ENCODE measurements around the gene DOK5. TPM values are rescaled to one million over a fixed set of nuclear protein-coding genes. Genes with fewer than 3 reads are reported as not detected.

The DOK5 gene
- total RNA-seq, 2 experiments from 2014 or later = not detected

GRCh38 chr20:54601831-54602515 is 126.6 kb downstream of the DOK5 start:
- DNase-seq = no peak
- POLR2A ChIA-PET = no interaction called here
- Mint-ChIP-seq H3K36me3 (no peaks in the 10 kb centered on the region), H3K4me1 (no peaks in the 10 kb centered on the region), H3K27me3 (no peaks in the 10 kb centered on the region), H3K4me3 (no peak overlapping the region), H3K27ac (no peak overlapping the region), H3K9me3 (peaks cover 3% of the 10 kb centered on the region)
- no peak for ATAC-seq (ENCODE audit: low read depth)

GRCh38 chr20:54605319-54605718 is 129.9 kb downstream of the DOK5 start:
- H3K4me1 Mint-ChIP-seq = no peaks in the 10 kb centered on the region
- DNase-seq = no peak
- H3K36me3 Mint-ChIP-seq = no peaks in the 10 kb centered on the region
- H3K27ac Mint-ChIP-seq = no peak overlapping the region
- POLR2A ChIA-PET = no interaction called here
- no peaks in the 10 kb centered on the region for H3K9me3 Mint-ChIP-seq
- ATAC-seq (ENCODE audit: low read depth) = no peak
- H3K27me3 Mint-ChIP-seq = no peaks in the 10 kb centered on the region
- H3K4me3 Mint-ChIP-seq = no peak overlapping the region

- Mint-ChIP-seq H3K27ac (no peak overlapping the region), H3K4me1 (no peaks in the 10 kb centered on the region), H3K27me3 (no peaks in the 10 kb centered on the region), H3K36me3 (no peaks in the 10 kb centered on the region), H3K9me3 (no peaks in the 10 kb centered on the region), H3K4me3 (no peak overlapping the region)
- POLR2A ChIA-PET = no interaction called here
- ATAC-seq (ENCODE audit: low read depth) (no peak), DNase-seq (no peak)
These were observed 131.0 kb downstream of the DOK5 start for GRCh38 chr20:54606380-54606779.

- no peak overlapping the region for H3K27ac Mint-ChIP-seq
- no peaks in the 10 kb centered on the region for H3K36me3 Mint-ChIP-seq
- no peak overlapping the region for H3K4me3 Mint-ChIP-seq
- ATAC-seq (ENCODE audit: low read depth) (no peak), DNase-seq (no peak)
- H3K4me1 Mint-ChIP-seq = no peaks in the 10 kb centered on the region
- H3K9me3 Mint-ChIP-seq = no peaks in the 10 kb centered on the region
- no peaks in the 10 kb centered on the region for H3K27me3 Mint-ChIP-seq
- POLR2A ChIA-PET = no interaction called here
These were observed 132.8 kb downstream of the DOK5 start for GRCh38 chr20:54608039-54608745.

GRCh38 chr20:54608943-54609342 is 133.6 kb downstream of the DOK5 start:
- Mint-ChIP-seq H3K4me1 (no peaks in the 10 kb centered on the region), H3K27me3 (no peaks in the 10 kb centered on the region), H3K4me3 (no peak overlapping the region), H3K9me3 (no peaks in the 10 kb centered on the region), H3K36me3 (no peaks in the 10 kb centered on the region), H3K27ac (no peak overlapping the region)
- no peak for DNase-seq
- POLR2A ChIA-PET = no interaction called here
- ATAC-seq (ENCODE audit: low read depth) = no peak

GRCh38 chr20:54611708-54612412 is 136.5 kb downstream of the DOK5 start:
- Mint-ChIP-seq H3K27me3 (no peaks in the 10 kb centered on the region), H3K9me3 (no peaks in the 10 kb centered on the region), H3K4me3 (no peak overlapping the region), H3K36me3 (no peaks in the 10 kb centered on the region), H3K27ac (no peak overlapping the region), H3K4me1 (no peaks in the 10 kb centered on the region)
- no peak for ATAC-seq (ENCODE audit: low read depth)
- POLR2A ChIA-PET = no interaction called here
- DNase-seq = no peak

- no peak overlapping the region for H3K4me3 Mint-ChIP-seq
- no peaks in the 10 kb centered on the region for H3K4me1 Mint-ChIP-seq
- ATAC-seq (ENCODE audit: low read depth) = no peak
- POLR2A ChIA-PET = no interaction called here
- H3K36me3 Mint-ChIP-seq = no peaks in the 10 kb centered on the region
- H3K9me3 Mint-ChIP-seq = no peaks in the 10 kb centered on the region
- no peak overlapping the region for H3K27ac Mint-ChIP-seq
- H3K27me3 Mint-ChIP-seq = peaks cover 2% of the 10 kb centered on the region
- DNase-seq = no peak
These were observed 143.0 kb downstream of the DOK5 start for GRCh38 chr20:54618412-54618811.

GRCh38 chr20:54619181-54619580 is 143.8 kb downstream of the DOK5 start:
- Mint-ChIP-seq H3K9me3 (no peaks in the 10 kb centered on the region), H3K4me1 (no peaks in the 10 kb centered on the region)
- POLR2A ChIA-PET = no interaction called here

GRCh38 chr20:54619682-54620081 is 144.3 kb downstream of the DOK5 start:
- DNase-seq (no peak), ATAC-seq (ENCODE audit: low read depth) (no peak)
- Mint-ChIP-seq H3K36me3 (no peaks in the 10 kb centered on the region), H3K4me1 (no peaks in the 10 kb centered on the region), H3K27ac (no peak overlapping the region), H3K9me3 (no peaks in the 10 kb centered on the region), H3K27me3 (peaks cover 2% of the 10 kb centered on the region), H3K4me3 (no peak overlapping the region)
- POLR2A ChIA-PET = no interaction called here

More at GRCh38 chr20:54619181-54619580, 143.8 kb downstream of the DOK5 start:
- ATAC-seq (ENCODE audit: low read depth) (no peak), DNase-seq (no peak)
- no peak overlapping the region for H3K4me3 Mint-ChIP-seq
- H3K27ac Mint-ChIP-seq = no peak overlapping the region
- peaks cover 2% of the 10 kb centered on the region for H3K27me3 Mint-ChIP-seq
- H3K36me3 Mint-ChIP-seq = no peaks in the 10 kb centered on the region

- no peak for DNase-seq
- ATAC-seq (ENCODE audit: low read depth) = no peak
- H3K9me3 Mint-ChIP-seq = no peaks in the 10 kb centered on the region
- H3K27me3 Mint-ChIP-seq = peaks cover 2% of the 10 kb centered on the region
- no peaks in the 10 kb centered on the region for H3K36me3 Mint-ChIP-seq
- POLR2A ChIA-PET = no interaction called here
- H3K4me1 Mint-ChIP-seq = no peaks in the 10 kb centered on the region
- no peak overlapping the region for H3K27ac Mint-ChIP-seq
- H3K4me3 Mint-ChIP-seq = no peak overlapping the region
These were observed 145.2 kb downstream of the DOK5 start for GRCh38 chr20:54620611-54621010.

- Mint-ChIP-seq H3K36me3 (no peaks in the 10 kb centered on the region), H3K4me1 (no peaks in the 10 kb centered on the region)
- ATAC-seq (ENCODE audit: low read depth) = no peak
These were observed 147.2 kb downstream of the DOK5 start for GRCh38 chr20:54622333-54623295.

GRCh38 chr20:54623991-54624569 is 148.7 kb downstream of the DOK5 start:
- no peak for ATAC-seq (ENCODE audit: low read depth)
- Mint-ChIP-seq H3K36me3 (no peaks in the 10 kb centered on the region), H3K4me1 (no peaks in the 10 kb centered on the region), H3K9me3 (no peaks in the 10 kb centered on the region), H3K4me3 (no peak overlapping the region), H3K27ac (no peak overlapping the region), H3K27me3 (peaks cover 2% of the 10 kb centered on the region)
- POLR2A ChIA-PET = no interaction called here
- DNase-seq = no peak

More at GRCh38 chr20:54622333-54623295, 147.2 kb downstream of the DOK5 start:
- H3K9me3 Mint-ChIP-seq = no peaks in the 10 kb centered on the region
- H3K27me3 Mint-ChIP-seq = peaks cover 2% of the 10 kb centered on the region
- POLR2A ChIA-PET = no interaction called here
- H3K4me3 Mint-ChIP-seq = no peak overlapping the region
- no peak for DNase-seq
- no peak overlapping the region for H3K27ac Mint-ChIP-seq

All from activated naive CD8-positive, alpha-beta T cell treated with anti-CD3 and anti-CD28 coated beads, Interleukin-2, amount 10 ng/mL, durations not matched to agents 7 days and 5 days (primary cell).